Activated CD4-positive, alpha-beta T cell treated with anti-CD3 and anti-CD28 coated beads, Interleukin-2, amount 10 ng/mL, durations not matched to agents 7 days and 5 days (primary cell): ENCODE results near the gene IL19. TPM values are rescaled to one million over a fixed set of nuclear protein-coding genes. Genes with fewer than 3 reads are reported as not detected.
A peak's percentile ranks its signal among the peaks of the same experiment; 100 is the strongest.
"Not testable (repeated sequence)": the region's sequence is repeated elsewhere in the genome, so short reads cannot be mapped to it uniquely, and the experiment has no call there.

Experiments
- CTCF ChIA-PET: fragments of 350-600 bp; sonication (Branson Sonifier 250); formaldehyde crosslinking; loops from one replicate; lab custom pipeline; 2021; ENCODE audit warnings: antibody characterized with exemption; lab: Charles Lee
- POLR2A ChIA-PET: fragments of 350-600 bp; sonication (Branson Sonifier 250); formaldehyde crosslinking; loops from one replicate; lab custom pipeline; 2021; ENCODE audit warnings: antibody characterized with exemption; lab: Charles Lee
- DNase-seq: peaks from one replicate; pipeline ENCODE4 v3.0.0-alpha.2; 2020
- H3K27ac Mint-ChIP-seq: one replicate; pipeline ENCODE4 v1.8.0; 2021; ENCODE audit warnings: mild to moderate bottlenecking, moderate library complexity, mixed read lengths
- H3K27me3 Mint-ChIP-seq: one replicate; pipeline ENCODE4 v1.8.0; 2021; ENCODE audit warnings: mixed read lengths
- H3K36me3 Mint-ChIP-seq: one replicate; pipeline ENCODE4 v1.8.0; 2021; ENCODE audit warnings: low read depth, mixed read lengths
- H3K4me1 Mint-ChIP-seq: one replicate; pipeline ENCODE4 v1.8.0; 2021; ENCODE audit warnings: mixed read lengths
- H3K4me3 Mint-ChIP-seq: one replicate; pipeline ENCODE4 v1.8.0; 2021; ENCODE audit warnings: mild to moderate bottlenecking, moderate library complexity, mixed read lengths
- H3K9me3 Mint-ChIP-seq: one replicate; pipeline ENCODE4 v1.8.0; 2021; ENCODE audit warnings: mixed read lengths
- total RNA-seq, 2 experiments: library from RNA; stranded (reverse); gene quantifications; one replicate each; pipeline ENCODE4 v1.2.3, GENCODE V29; 2021

IL19 gene
- total RNA-seq, 2 experiments from 2014 or later, result not detected

- CTCF ChIA-PET, result interaction anchor here (0.7 to 3.6 kb wide), 8 partner anchors 9 to 180 kb away, joined by 3 to 20 read pairs (median 5); no protein-coding TSS in a partner anchor
- no peak for DNase-seq
- Mint-ChIP-seq H3K27me3 (peaks cover 15% of the 10 kb centered on the region), H3K27ac (no peak overlapping the region), H3K4me3 (no peak overlapping the region), H3K9me3 (no peaks in the 10 kb centered on the region), H3K4me1 (peaks cover 36% of the 10 kb centered on the region), H3K36me3 (peaks cover 5% of the 10 kb centered on the region)
- POLR2A ChIA-PET, result no interaction called here
These were observed 25.3 kb upstream of the IL19 start for GRCh38 chr1:206745301-206745700.

GRCh38 chr1:206748348-206749030 is 22.1 kb upstream of the IL19 start:
- no peaks in the 10 kb centered on the region for H3K9me3 Mint-ChIP-seq
- ChIA-PET CTCF (interaction anchor here (0.6 to 3.3 kb wide), 5 partner anchors 10 to 165 kb away, joined by 3 to 9 read pairs (median 3); no protein-coding TSS in a partner anchor), POLR2A (interaction anchor here (0.6 kb wide), 1 partner anchor 98 kb away, joined by 5 read pairs; no protein-coding TSS in a partner anchor)
- no peak overlapping the region for H3K4me3 Mint-ChIP-seq
- peaks cover 5% of the 10 kb centered on the region for H3K36me3 Mint-ChIP-seq
- DNase-seq, result no peak
- no peak overlapping the region for H3K27ac Mint-ChIP-seq
- H3K27me3 Mint-ChIP-seq, result peaks cover 21% of the 10 kb centered on the region
- peaks cover 27% of the 10 kb centered on the region for H3K4me1 Mint-ChIP-seq

GRCh38 chr1:206751891-206752290 is 18.7 kb upstream of the IL19 start:
- Mint-ChIP-seq H3K4me3 (no peak overlapping the region), H3K27me3 (peaks cover 24% of the 10 kb centered on the region), H3K4me1 (peaks cover 28% of the 10 kb centered on the region), H3K27ac (no peak overlapping the region), H3K36me3 (peaks cover 24% of the 10 kb centered on the region), H3K9me3 (peaks cover 7% of the 10 kb centered on the region)
- DNase-seq, result no peak
- POLR2A ChIA-PET, result no interaction called here
- CTCF ChIA-PET, result no interaction called here

DNA sequence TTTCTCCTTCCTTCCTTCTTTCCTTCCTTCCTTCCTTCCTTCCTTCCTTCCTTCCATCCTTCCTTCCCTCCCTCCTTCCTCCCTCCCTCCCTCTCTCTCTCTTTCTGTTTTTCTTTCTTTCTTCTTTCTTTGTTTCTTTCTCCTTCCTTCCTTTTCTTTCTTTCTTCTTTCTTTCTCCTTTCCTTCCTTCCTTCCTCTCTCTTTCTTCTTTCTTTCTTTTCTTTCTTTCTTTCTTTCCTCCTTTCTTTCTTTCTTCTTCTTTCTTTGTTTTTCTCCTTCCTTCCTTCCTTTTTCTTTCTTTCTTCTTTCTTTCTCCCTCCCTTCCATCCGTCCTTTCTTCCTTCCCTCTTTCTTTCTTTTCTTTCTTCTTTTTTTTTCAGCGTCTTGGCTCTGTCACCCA is 18.1 kb upstream of the IL19 start:
- POLR2A ChIA-PET, result no interaction called here
- CTCF ChIA-PET, result interaction anchor here (1.1 to 1.3 kb wide), 2 partner anchors 18 to 47 kb away, joined by 3 to 4 read pairs; no protein-coding TSS in a partner anchor
- no peak overlapping the region for H3K27ac Mint-ChIP-seq
- peaks cover 7% of the 10 kb centered on the region for H3K9me3 Mint-ChIP-seq
- H3K36me3 Mint-ChIP-seq, result peaks cover 24% of the 10 kb centered on the region
- H3K4me1 Mint-ChIP-seq, result peaks cover 28% of the 10 kb centered on the region
- no peak for DNase-seq
- no peak overlapping the region for H3K4me3 Mint-ChIP-seq
- peaks cover 24% of the 10 kb centered on the region for H3K27me3 Mint-ChIP-seq

DNA sequence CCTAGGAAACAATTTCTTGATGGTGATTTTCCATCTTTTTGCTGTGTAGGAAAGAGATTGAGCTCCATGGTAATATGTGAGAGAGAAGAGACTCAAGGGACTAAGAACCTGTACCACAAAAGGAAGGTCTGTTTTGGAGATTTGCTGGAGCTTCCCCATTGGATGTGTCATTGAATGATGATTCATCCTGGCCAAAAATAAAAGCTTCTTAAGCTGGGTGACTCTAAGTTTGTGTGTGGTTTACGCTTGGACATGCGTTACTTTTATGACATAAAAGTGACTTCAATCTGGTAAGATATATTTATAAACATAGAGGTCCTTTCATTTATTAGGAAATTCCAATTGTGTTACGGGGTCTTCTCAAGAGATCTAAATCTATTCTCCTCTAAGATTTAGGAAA is 17.4 kb upstream of the IL19 start:
- Mint-ChIP-seq H3K9me3 (peaks cover 7% of the 10 kb centered on the region), H3K4me3 (no peak overlapping the region), H3K36me3 (peaks cover 22% of the 10 kb centered on the region), H3K27me3 (peaks cover 24% of the 10 kb centered on the region), H3K27ac (no peak overlapping the region), H3K4me1 (peaks cover 28% of the 10 kb centered on the region)
- DNase-seq, result no peak
- POLR2A ChIA-PET, result no interaction called here
- CTCF ChIA-PET, result interaction anchor here (0.6 to 1.3 kb wide), 5 partner anchors 13 to 61 kb away, joined by 3 to 4 read pairs (median 3); no protein-coding TSS in a partner anchor

- peaks cover 24% of the 10 kb centered on the region for H3K4me1 Mint-ChIP-seq
- peaks cover 20% of the 10 kb centered on the region for H3K27me3 Mint-ChIP-seq
- H3K36me3 Mint-ChIP-seq, result peaks cover 18% of the 10 kb centered on the region
- no peak for DNase-seq
- peaks cover 7% of the 10 kb centered on the region for H3K9me3 Mint-ChIP-seq
- H3K4me3 Mint-ChIP-seq, result no peak overlapping the region
- CTCF ChIA-PET, result interaction anchor here (0.9 to 1.3 kb wide), 2 partner anchors 9 to 12 kb away, joined by 3 read pairs; no protein-coding TSS in a partner anchor
- POLR2A ChIA-PET, result no interaction called here
- H3K27ac Mint-ChIP-seq, result no peak overlapping the region
These were observed 16.6 kb upstream of the IL19 start for GRCh38 chr1:206754011-206754410.

DNA sequence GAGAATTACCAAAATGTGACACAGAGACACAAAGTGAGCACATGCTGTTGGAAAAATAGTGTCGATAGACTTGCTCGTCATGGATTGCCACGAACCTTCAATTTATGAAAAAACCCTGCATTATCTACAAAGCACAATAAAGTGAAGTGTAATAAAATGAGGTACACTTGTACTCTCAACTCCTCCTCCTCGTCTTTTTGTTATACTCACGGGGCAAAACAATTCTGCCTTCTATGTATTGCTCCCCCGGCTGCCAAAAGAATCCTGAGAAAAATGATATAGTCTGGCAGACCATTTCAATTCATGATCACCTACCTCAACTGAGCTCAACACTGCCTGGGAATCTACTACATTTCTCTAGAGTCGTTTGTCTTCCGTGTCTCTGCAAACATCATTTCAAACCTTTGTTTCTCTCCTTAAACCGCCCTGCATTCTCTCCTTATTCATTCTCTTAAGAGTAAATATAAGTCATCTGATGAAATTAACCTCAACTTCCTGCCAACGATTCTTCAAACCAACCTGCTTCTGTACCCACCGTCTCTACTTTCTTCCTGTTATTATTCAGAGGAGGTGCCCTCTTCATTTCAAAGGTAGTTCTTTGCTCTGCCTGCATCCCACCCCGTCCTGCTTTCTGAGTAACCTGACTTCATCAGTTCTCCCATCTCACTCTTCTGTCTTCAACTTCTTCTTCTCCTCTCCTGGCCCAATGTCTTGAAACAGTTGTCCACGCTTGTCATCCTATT is 12.9 kb upstream of the IL19 start:
- Mint-ChIP-seq H3K27me3 (peaks cover 17% of the 10 kb centered on the region), H3K36me3 (peaks cover 18% of the 10 kb centered on the region), H3K4me3 (no peak overlapping the region), H3K4me1 (peaks cover 27% of the 10 kb centered on the region), H3K27ac (no peak overlapping the region), H3K9me3 (peaks cover 7% of the 10 kb centered on the region)
- DNase-seq, result peak; percentile 53
- ChIA-PET CTCF (interaction anchor here (0.8 to 2.0 kb wide), 3 partner anchors 9 to 46 kb away, joined by 3 to 6 read pairs (median 3); no protein-coding TSS in a partner anchor), POLR2A (no interaction called here)

DNA sequence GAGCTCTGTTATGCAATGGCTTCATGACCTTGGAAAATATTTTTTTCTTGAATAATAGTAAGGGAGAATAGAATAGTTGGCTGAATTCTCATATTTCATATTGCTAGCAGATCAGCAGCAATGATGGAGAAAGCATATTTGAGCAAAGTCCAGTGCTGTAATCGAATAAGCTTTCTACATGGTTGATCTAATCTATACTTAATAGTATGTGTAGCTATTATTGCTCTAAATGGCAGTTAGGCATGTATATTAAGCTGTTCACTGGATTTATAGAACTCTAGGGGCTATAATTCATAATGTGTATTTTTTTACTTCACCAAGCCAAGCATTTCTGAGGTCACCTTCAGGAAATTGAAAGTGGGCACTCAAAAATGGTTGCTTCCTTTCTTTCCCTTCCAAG is 10.0 kb upstream of the IL19 start:
- H3K27me3 Mint-ChIP-seq, result peaks cover 21% of the 10 kb centered on the region
- H3K4me1 Mint-ChIP-seq, result peaks cover 25% of the 10 kb centered on the region
- H3K4me3 Mint-ChIP-seq, result no peak overlapping the region
- peaks cover 10% of the 10 kb centered on the region for H3K36me3 Mint-ChIP-seq
- CTCF ChIA-PET, result interaction anchor here (0.9 to 3.8 kb wide), 6 partner anchors 10 to 152 kb away, joined by 3 to 24 read pairs (median 4); partner anchors contain the start of genes IL10 and IL19
- no peak for DNase-seq
- no peak overlapping the region for H3K27ac Mint-ChIP-seq
- peaks cover 2% of the 10 kb centered on the region for H3K9me3 Mint-ChIP-seq
- POLR2A ChIA-PET, result no interaction called here

GRCh38 chr1:206761159-206761768 is 9.3 kb upstream of the IL19 start:
- CTCF ChIA-PET, result interaction anchor here (0.9 to 3.8 kb wide), 8 partner anchors 9 to 167 kb away, joined by 3 to 24 read pairs (median 4); partner anchors contain the start of genes IL10 and IL19
- peaks cover 21% of the 10 kb centered on the region for H3K27me3 Mint-ChIP-seq
- H3K36me3 Mint-ChIP-seq, result peaks cover 8% of the 10 kb centered on the region
- H3K9me3 Mint-ChIP-seq, result peaks cover 2% of the 10 kb centered on the region
- H3K4me1 Mint-ChIP-seq, result peaks cover 28% of the 10 kb centered on the region
- POLR2A ChIA-PET, result interaction anchor here (0.7 kb wide), 1 partner anchor 584 kb away, joined by 3 read pairs; no protein-coding TSS in a partner anchor
- DNase-seq, result no peak
- H3K27ac Mint-ChIP-seq, result no peak overlapping the region
- no peak overlapping the region for H3K4me3 Mint-ChIP-seq

DNA sequence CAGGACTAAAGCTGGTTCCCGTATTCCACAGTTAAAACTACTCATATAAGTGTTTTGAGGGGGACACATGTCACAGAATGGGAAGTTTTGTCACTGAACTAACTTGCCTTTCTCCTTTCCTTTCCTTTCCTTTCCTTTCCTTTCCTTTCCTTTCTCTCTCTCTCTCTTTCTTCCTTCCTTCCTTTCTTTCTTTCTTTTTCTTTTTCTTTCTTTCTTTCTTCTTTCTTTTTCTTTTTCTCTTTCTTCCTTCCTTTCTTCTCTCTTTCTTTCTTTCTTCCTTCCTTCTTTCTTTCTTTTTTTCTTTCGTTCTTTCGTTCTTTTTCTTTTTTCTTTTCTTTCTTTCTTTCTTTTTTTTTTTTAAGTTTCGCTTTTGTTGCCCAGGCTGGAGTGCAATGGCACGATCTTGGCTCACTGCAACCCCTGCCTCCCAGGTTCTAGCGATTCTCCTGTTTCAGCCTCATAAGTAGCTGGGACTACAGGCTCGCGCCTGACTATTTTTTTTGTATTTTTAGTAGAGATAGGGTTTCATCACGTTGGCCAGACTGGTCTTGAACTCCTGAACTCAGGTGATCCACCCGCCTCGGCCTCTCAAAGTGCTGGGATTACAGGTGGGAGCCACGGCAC is 7.7 kb upstream of the IL19 start:
- H3K27ac Mint-ChIP-seq, POLR2A ChIA-PET, H3K9me3 Mint-ChIP-seq, H3K36me3 Mint-ChIP-seq, DNase-seq, H3K4me3 Mint-ChIP-seq: not testable (repeated sequence)
- peaks cover 21% of the 10 kb centered on the region for H3K27me3 Mint-ChIP-seq
- CTCF ChIA-PET, result interaction anchor here (0.6 to 3.8 kb wide), 6 partner anchors 8 to 166 kb away, joined by 3 to 24 read pairs (median 3); partner anchors contain the start of genes IL10 and IL19
- peaks cover 35% of the 10 kb centered on the region for H3K4me1 Mint-ChIP-seq

- DNase-seq, H3K9me3 Mint-ChIP-seq, H3K27ac Mint-ChIP-seq, H3K36me3 Mint-ChIP-seq, H3K4me3 Mint-ChIP-seq: not testable (repeated sequence)
- Mint-ChIP-seq H3K27me3 (peaks cover 19% of the 10 kb centered on the region), H3K4me1 (peaks cover 61% of the 10 kb centered on the region)
- POLR2A ChIA-PET, result interaction anchor here (0.6 kb wide), 1 partner anchor 39 kb away, joined by 3 read pairs; no protein-coding TSS in a partner anchor
- CTCF ChIA-PET, result interaction anchor here (0.8 to 4.2 kb wide), 12 partner anchors 11 to 182 kb away, joined by 3 to 15 read pairs (median 3); no protein-coding TSS in a partner anchor
These were observed 4.8 kb upstream of the IL19 start for GRCh38 chr1:206765771-206766170.
